Panc1 (cell line): ENCODE results near the gene A2ML1. TPM values are rescaled to one million over a fixed set of nuclear protein-coding genes. Genes with fewer than 3 reads are reported as not detected.

Experiments used
- ATAC-seq: fragments of 200-7000 bp; cut with Tn5 transposase; 2 replicates; pipeline ENCODE4 v1.9.1; 2020; ENCODE audit warnings: mild to moderate bottlenecking, moderate library complexity
- BruUV-seq: library from RNA; stranded (reverse); fragments of 400-500 nt; replicated peaks from 2 replicates; lab custom pipeline; 2021; lab: Mats Ljungman, UMichigan
- CTCF ChIA-PET: fragments of 300-600 bp; sonication (Branson Sonifier 250); formaldehyde crosslinking; loops from one replicate; lab custom pipeline; 2022; ENCODE audit warnings: antibody characterized with exemption; lab: Charles Lee
- POLR2A ChIA-PET: fragments of 300-600 bp; sonication (Branson Sonifier 250); formaldehyde crosslinking; loops from one replicate; lab custom pipeline; 2022; ENCODE audit warnings: antibody characterized with exemption; lab: Charles Lee
- DNase-seq: peaks from one replicate; pipeline ENCODE4 v3.0.0-alpha.2; 2010; ENCODE audit warnings: low read depth, low spot score
- H3K27ac ChIP-seq: 2 replicates; pipeline ENCODE4 v1.5.1; 2011; ENCODE audit warnings: mild to moderate bottlenecking, low read length, inconsistent platforms
- H3K27me3 ChIP-seq: fragments of 200-500 bp; sonication (Bioruptor generic); 2 replicates; pipeline ENCODE4 v1.6.0; 2014; ENCODE audit warnings: low read length, inconsistent platforms; ENCODE audit not compliant: control insufficient read depth, insufficient read depth
- H3K36me3 ChIP-seq: fragments of 200-500 bp; sonication (Bioruptor generic); 2 replicates; pipeline ENCODE4 v1.5.1; 2014; ENCODE audit warnings: inconsistent platforms, mild to moderate bottlenecking, low read length, moderate library complexity; ENCODE audit not compliant: control insufficient read depth, insufficient read depth
- H3K4me1 ChIP-seq: 2 replicates; pipeline ENCODE4 v1.5.1; 2011; ENCODE audit warnings: inconsistent platforms, mild to moderate bottlenecking, low read length, moderate library complexity; ENCODE audit not compliant: control insufficient read depth, insufficient read depth
- H3K4me3 ChIP-seq, 2 experiments: 2 replicates each; pipeline ENCODE4 v1.5.1; 2011 to 2012; ENCODE audit warnings: low read depth in 2 of 2, low read length in 2 of 2, mild to moderate bottlenecking in 2 of 2, inconsistent platforms in 1 of 2, moderate library complexity in 1 of 2
- H3K9me3 ChIP-seq: fragments of 200-500 bp; sonication (Bioruptor generic); 2 replicates; pipeline ENCODE4 v1.5.1; 2014; ENCODE audit warnings: low read depth, mild to moderate bottlenecking, inconsistent platforms, low read length, moderate library complexity; ENCODE audit not compliant: control insufficient read depth, insufficient read depth
- CTCF ChIP-seq: fragments of 450-650 bp; IDR thresholded peaks from 2 replicates; pipeline ENCODE4 v1.5.1; 2017; ENCODE audit warnings: mild to moderate bottlenecking
- POLR2AphosphoS5 ChIP-seq: IDR thresholded peaks from 2 replicates; pipeline ENCODE4 v1.6.1; 2012; ENCODE audit warnings: mild to moderate bottlenecking, low read depth, low read length, moderate library complexity
- REST ChIP-seq, 2 experiments: IDR thresholded peaks; 2 replicates each; pipeline ENCODE4 v1.6.1; 2011 to 2012; ENCODE audit warnings: low read depth in 2 of 2, control low read depth in 1 of 2, low read length in 1 of 2, mild to moderate bottlenecking in 1 of 2, moderate library complexity in 1 of 2; ENCODE audit not compliant: insufficient read depth in 1 of 2
- SIN3A ChIP-seq: IDR thresholded peaks from 2 replicates; pipeline ENCODE4 v1.6.1; 2012; ENCODE audit warnings: low read depth, mild to moderate bottlenecking, low read length, moderate library complexity, borderline replicate concordance; ENCODE audit not compliant: insufficient read depth
- TCF7L2 ChIP-seq: IDR thresholded peaks from 2 replicates; pipeline ENCODE4 v1.6.1; 2011; ENCODE audit warnings: mild to moderate bottlenecking, low read depth, low read length, inconsistent platforms
- in situ Hi-C: cut with HindIII; loops from 2 replicates; pipeline ENCODE4 v1.10.0; 2016; ENCODE audit warnings: low sequenced_read_pairs, low pct_unique_long_range_greater_than_20kb
- intact Hi-C: fragments of 100-400 bp; cut with micrococcal nuclease; formaldehyde crosslinking; loops from one replicate; pipeline ENCODE4 v1.10.0; 2022; ENCODE audit not compliant: unreplicated experiment
- total RNA-seq: library from RNA; stranded (reverse); gene quantifications from one replicate; pipeline ENCODE4 v1.2.1, GENCODE V29; 2021; ENCODE audit not compliant: unreplicated experiment

A2ML1 gene
- total RNA-seq, 1 experiment from 2014 or later = not detected

GRCh38 chr12:8887285-8887715 lies 64.9 kb downstream of the A2ML1 start:
- in situ Hi-C loops (no loop called here), intact Hi-C loops (no loop called here)
- POLR2A ChIA-PET = no interaction called here
- CTCF ChIA-PET = no interaction called here
- TF ChIP-seq CTCF (no peak), TCF7L2 (no peak), REST (IDR thresholded peaks at IDR 0.05; ENCODE audit: insufficient read depth in 1 of 2, low read depth in 2 of 2, low read length in 1 of 2) (no peak), POLR2AphosphoS5 (no peak), SIN3A (no peak)
- ATAC-seq (no peak), DNase-seq (no peak)
- H3K4me3 ChIP-seq = no peak overlapping the region
- H3K27me3 ChIP-seq = no peaks in the 10 kb centered on the region
- no peaks in the 10 kb centered on the region for H3K36me3 ChIP-seq
- BruUV-seq = no TSS peak
- no peaks in the 10 kb centered on the region for H3K9me3 ChIP-seq
- H3K4me1 ChIP-seq = no peaks in the 10 kb centered on the region
- no peak overlapping the region for H3K27ac ChIP-seq

GRCh38 chr12:8890313-8891085 lies 68.1 kb downstream of the A2ML1 start:
- CTCF ChIA-PET = interaction anchor here (0.6 to 1.8 kb wide), 6 partner anchors 30 to 447 kb away, joined by 3 to 9 read pairs (median 5); no protein-coding TSS in a partner anchor
- peak; percentile 87 for TF ChIP-seq CTCF
- no peak for TF ChIP-seq TCF7L2
- Histone ChIP-seq H3K27me3 (no peaks in the 10 kb centered on the region; the same call in 1 of the 2 replicates), H3K36me3 (no peaks in the 10 kb centered on the region), H3K9me3 (no peaks in the 10 kb centered on the region), H3K4me1 (no peaks in the 10 kb centered on the region), H3K27ac (no peak overlapping the region), H3K4me3 (peak overlapping the region; percentile 40 to 53)
- intact Hi-C loops = loop anchor here (2.0 to 10.0 kb wide), 3 partner anchors 106 to 233 kb away; no protein-coding TSS in a partner anchor
- in situ Hi-C loops = no loop called here
- POLR2A ChIA-PET = no interaction called here
- DNase-seq = no peak
- ATAC-seq = peak; percentile 78
- no TSS peak for BruUV-seq
